Kidney epithelial cell (primary cell): Measurements from ENCODE around the gene AVP. TPM values are rescaled to one million over a fixed set of nuclear protein-coding genes. Genes with fewer than 3 reads are reported as not detected.
"Not testable (repeated sequence)": the region's sequence is repeated elsewhere in the genome, so short reads cannot be mapped to it uniquely, and the experiment has no call there.

ENCODE experiments used
- DNase-seq: peaks from one replicate; pipeline ENCODE4 v3.0.0-alpha.2; 2010; ENCODE audit warnings: low read depth
- H3K27me3 ChIP-seq: 2 replicates; pipeline ENCODE4 v1.6.0; 2011; ENCODE audit warnings: low read length; ENCODE audit not compliant: control insufficient read depth, insufficient read depth
- H3K36me3 ChIP-seq: 2 replicates; pipeline ENCODE4 v1.5.1; 2011; ENCODE audit warnings: low read length; ENCODE audit not compliant: control insufficient read depth, insufficient read depth
- H3K4me3 ChIP-seq: 2 replicates; pipeline ENCODE4 v1.5.1; 2011; ENCODE audit warnings: low read depth, mild to moderate bottlenecking, control low read depth, low read length
- total RNA-seq: library from RNA; depleted of rRNA; stranded (reverse); fragments of >200 nt; gene quantifications from 2 replicates; pipeline ENCODE4 v1.2.3, GENCODE V29; 2015
- TF ChIP-seq, protein P1 (sequence below): IDR thresholded peaks from 2 replicates; pipeline ENCODE4 v1.5.1; 2011; ENCODE audit warnings: mild to moderate bottlenecking, moderate library complexity, low read length, control low read depth, inconsistent platforms; ENCODE audit not compliant: insufficient read depth, poor library complexity, severe bottlenecking

The AVP gene
- total RNA-seq, 1 donor from 2014 or later: not detected

DNA sequence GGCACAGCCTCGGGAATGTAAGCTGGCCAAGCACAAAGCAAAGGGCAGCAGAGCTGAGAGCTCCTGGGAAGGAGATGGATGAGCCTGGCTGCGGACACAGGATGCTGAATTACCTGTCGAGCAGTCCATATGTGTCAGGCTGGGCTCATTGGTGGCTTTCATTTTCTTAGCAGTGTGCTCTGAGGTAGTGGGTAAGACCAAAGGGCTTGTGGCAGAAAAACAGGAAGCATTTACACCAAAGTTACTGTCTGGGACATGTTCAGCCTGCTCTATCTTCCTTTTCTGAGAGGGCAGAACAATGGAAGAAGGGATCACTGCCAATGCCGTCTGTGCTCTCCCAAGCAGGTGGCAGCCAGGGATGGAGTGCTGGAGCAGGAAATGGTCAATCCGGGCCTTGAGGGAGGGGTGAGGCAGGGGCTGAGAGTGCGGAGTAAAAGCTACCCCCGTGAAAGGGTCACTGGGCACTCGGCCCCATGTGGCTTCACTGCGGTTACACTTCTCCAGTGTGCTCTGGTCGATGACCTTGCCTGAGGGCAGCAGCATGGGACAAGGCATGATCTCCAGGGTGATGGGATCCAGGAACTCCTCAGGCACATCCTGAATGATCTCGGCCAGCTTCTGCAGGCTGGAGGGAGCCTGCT lies 36.9 kb upstream of the AVP start:
- H3K4me3 ChIP-seq: no peak overlapping the region
- no peaks in the 10 kb centered on the region for H3K36me3 ChIP-seq
- H3K27me3 ChIP-seq: no peaks in the 10 kb centered on the region
- DNase-seq: no peak
- TF ChIP-seq, protein P1, sequence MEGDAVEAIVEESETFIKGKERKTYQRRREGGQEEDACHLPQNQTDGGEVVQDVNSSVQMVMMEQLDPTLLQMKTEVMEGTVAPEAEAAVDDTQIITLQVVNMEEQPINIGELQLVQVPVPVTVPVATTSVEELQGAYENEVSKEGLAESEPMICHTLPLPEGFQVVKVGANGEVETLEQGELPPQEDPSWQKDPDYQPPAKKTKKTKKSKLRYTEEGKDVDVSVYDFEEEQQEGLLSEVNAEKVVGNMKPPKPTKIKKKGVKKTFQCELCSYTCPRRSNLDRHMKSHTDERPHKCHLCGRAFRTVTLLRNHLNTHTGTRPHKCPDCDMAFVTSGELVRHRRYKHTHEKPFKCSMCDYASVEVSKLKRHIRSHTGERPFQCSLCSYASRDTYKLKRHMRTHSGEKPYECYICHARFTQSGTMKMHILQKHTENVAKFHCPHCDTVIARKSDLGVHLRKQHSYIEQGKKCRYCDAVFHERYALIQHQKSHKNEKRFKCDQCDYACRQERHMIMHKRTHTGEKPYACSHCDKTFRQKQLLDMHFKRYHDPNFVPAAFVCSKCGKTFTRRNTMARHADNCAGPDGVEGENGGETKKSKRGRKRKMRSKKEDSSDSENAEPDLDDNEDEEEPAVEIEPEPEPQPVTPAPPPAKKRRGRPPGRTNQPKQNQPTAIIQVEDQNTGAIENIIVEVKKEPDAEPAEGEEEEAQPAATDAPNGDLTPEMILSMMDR: no peak

DNA sequence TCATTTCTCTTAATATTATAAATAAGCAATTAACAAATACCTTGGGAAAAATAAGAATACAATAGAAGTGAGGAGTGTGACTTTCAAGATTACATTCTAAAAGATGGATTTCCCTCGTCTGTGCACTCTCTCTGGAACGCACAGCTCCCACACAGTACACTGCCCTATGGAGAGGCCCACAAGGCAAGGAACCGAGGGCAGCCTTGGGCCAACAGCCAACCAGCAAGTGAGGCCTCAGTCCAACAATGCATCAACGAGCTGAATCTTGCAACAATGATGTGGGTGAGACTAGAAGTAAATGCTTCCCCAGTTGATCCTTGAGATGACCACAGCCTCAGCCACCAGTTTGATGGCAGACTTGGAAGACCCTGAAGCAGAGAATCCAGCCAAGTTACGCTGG lies 34.5 kb upstream of the AVP start:
- Histone ChIP-seq H3K27me3 (no peaks in the 10 kb centered on the region), H3K4me3 (no peak overlapping the region), H3K36me3 (no peaks in the 10 kb centered on the region)
- TF ChIP-seq, protein P1: no peak
- DNase-seq: no peak

DNA sequence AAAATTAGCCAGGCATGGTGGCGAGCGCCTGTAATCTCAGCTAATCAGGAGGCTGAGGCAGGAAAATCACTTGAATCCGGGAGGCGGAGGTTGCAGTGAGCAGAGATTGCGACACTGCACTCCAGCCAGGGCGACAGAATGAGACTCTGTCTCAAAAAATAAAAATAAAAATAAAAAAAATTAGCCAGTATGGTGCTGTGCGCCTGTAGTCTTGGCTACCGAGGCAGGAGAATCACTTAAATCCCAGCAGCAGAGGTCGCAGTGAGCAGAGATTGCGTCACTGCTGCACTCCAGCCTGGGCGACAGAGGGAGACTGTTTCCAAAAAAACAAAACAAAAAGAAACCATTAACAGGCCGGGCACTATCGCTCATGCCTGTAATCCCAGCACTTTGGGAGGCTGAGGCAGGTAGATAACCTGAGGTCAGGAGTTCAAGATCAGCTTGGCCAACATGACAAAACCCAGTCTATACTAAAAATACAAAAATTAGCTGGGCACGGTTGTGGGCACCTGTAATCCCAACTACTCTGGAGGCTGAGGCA lies 33.4 kb upstream of the AVP start:
- H3K36me3 ChIP-seq, H3K27me3 ChIP-seq, H3K4me3 ChIP-seq: not testable (repeated sequence)
- peak; percentile 26 for DNase-seq
- TF ChIP-seq, protein P1: peak; percentile 60

DNA sequence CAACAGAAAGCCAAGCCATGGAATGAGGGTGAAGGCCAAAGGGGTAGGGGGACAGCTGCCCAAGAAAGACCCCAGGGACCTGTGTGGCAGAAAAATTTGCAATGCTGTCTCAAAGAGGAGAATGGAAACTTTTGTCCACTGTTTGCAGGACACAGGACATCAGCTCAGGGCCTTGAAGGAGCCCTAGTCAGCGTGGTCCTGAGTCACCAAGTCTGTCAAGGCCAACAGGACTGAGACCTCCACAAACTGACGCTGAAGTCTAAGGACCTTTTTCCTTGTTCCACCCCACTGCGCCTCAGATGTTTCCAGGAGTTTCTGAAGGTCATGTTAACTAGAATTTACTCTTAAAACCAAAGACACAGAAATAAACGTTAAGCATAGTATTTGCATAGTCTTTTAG lies 31.8 kb upstream of the AVP start:
- H3K36me3 ChIP-seq: no peaks in the 10 kb centered on the region
- H3K4me3 ChIP-seq: no peak overlapping the region
- H3K27me3 ChIP-seq: no peaks in the 10 kb centered on the region
- TF ChIP-seq, protein P1: no peak
- no peak for DNase-seq

DNA sequence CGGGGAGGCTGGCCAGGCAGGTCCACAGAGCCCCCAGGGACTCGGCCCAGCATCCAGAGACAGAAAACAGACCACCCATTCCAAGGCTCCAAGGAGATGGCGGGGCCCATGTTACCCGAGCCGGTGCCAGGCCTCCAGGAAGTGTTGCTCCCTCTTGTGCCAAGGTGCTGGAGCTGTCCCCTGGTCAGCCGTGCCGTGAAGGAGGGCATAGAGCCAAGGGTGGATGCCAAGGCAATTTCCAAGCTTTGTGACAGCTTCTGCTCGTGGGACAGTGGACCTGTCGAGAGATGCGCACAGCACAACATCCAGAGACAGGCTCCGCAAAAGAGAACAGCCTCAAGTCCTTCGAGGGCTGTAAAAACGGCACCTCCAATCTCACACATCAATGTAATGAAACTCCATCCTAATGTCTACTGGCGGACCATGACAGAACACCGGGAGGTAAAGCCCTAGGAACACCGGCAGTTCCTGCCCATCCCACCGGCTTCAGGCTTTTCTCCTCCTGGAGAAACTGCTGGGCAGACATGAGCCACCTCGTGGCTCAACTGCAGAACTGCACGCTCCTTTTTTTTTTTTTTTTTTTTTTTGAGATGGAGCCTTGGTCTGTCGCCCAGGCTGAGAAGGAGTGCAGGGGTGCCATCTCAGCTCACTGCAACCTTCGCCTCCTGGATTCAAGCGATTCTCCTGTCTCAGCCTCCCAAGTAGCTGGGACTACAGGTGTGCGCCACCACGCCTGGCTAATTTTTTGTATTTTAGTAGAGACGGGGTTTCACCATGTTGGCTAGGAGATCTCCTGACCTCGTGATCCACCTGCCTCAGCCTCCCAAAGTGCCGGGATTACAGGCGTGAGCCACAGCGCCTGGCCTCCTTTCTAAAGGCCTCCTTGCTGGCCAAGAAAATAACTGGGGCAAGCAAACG lies 30.9 kb upstream of the AVP start:
- peak; percentile 23 for DNase-seq
- TF ChIP-seq, protein P1: peak; percentile 76
- Histone ChIP-seq H3K27me3 (no peaks in the 10 kb centered on the region), H3K36me3 (no peaks in the 10 kb centered on the region), H3K4me3 (no peak overlapping the region)
